ENCODE measurements around the gene ZNF638. TPM values are rescaled to one million over a fixed set of nuclear protein-coding genes. Genes with fewer than 3 reads are reported as not detected.
A peak's percentile ranks its signal among the peaks of the same experiment; 100 is the strongest.

Gene ZNF638
- total RNA-seq, 1 experiment from 2014 or later, result 80.8 TPM

DNA sequence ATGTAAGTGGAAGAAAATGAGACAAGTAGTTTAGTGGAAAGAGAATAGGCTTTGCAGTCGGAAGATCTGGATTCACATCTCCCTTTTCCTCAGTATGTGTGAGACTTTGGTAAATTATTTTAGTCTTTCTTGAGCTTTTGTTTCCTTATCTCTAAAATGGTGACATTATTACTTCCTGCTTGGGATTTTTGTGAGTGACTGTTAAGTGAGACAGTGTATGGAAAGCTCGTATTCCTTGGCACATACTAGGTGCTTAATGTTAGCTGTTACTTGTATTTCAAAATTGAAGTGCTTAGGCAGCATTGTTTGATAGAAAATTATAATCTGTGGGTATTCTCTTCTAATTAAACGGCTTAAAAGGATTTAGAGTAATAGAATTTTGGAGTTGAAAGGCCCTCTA, 2.0 kb downstream of the ZNF638 start:
- POLR2A ChIA-PET, result no interaction called here

DNA sequence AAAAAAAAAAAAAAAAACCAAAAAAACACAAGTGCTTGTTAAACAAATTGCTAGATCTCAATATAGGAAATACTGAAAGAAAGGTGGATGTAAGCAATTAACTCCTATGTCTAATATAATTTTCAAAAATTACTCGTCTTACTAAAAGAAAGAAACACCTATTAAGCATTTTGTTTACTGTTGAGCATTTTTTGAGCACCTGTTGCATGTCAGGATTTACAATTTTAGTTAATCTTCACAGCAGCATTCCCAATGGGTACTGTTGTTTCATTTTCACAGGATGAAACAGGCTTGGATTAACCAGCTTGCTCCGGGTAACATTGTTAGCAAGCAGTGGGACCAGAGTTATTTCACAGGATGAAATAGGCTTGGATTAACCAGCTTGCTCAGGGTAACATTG, 4.8 kb downstream of the ZNF638 start:
- no peaks in the 10 kb centered on the region for H3K9me3 ChIP-seq (ENCODE audit: control insufficient read depth, insufficient read depth, low read depth, low read length)
- H3K4me3 ChIP-seq (ENCODE audit: low read depth in 2 of 2, low read length in 2 of 2), result no peak overlapping the region
- in situ Hi-C loops (cut with HindIII; ENCODE audit: low pct_unique_long_range_greater_than_20kb, low sequenced_read_pairs) (no loop called here), intact Hi-C loops (cut with micrococcal nuclease; ENCODE audit: unreplicated experiment) (no loop called here)
- H3K27me3 ChIP-seq (ENCODE audit: control insufficient read depth, insufficient read depth, low read length), result no peaks in the 10 kb centered on the region
- POLR2A ChIA-PET, result no interaction called here
- no peak overlapping the region for H3K27ac ChIP-seq (ENCODE audit: low read length)
- TF ChIP-seq, protein P1, sequence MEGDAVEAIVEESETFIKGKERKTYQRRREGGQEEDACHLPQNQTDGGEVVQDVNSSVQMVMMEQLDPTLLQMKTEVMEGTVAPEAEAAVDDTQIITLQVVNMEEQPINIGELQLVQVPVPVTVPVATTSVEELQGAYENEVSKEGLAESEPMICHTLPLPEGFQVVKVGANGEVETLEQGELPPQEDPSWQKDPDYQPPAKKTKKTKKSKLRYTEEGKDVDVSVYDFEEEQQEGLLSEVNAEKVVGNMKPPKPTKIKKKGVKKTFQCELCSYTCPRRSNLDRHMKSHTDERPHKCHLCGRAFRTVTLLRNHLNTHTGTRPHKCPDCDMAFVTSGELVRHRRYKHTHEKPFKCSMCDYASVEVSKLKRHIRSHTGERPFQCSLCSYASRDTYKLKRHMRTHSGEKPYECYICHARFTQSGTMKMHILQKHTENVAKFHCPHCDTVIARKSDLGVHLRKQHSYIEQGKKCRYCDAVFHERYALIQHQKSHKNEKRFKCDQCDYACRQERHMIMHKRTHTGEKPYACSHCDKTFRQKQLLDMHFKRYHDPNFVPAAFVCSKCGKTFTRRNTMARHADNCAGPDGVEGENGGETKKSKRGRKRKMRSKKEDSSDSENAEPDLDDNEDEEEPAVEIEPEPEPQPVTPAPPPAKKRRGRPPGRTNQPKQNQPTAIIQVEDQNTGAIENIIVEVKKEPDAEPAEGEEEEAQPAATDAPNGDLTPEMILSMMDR (IDR thresholded peaks at IDR 0.05), result no peak
- TF ChIP-seq TCF7L2 (IDR thresholded peaks at IDR 0.05; ENCODE audit: low read depth, low read length) (no peak), SIN3A (IDR thresholded peaks at IDR 0.05; ENCODE audit: borderline replicate concordance, insufficient read depth, low read depth, low read length) (no peak), POLR2AphosphoS5 (IDR thresholded peaks at IDR 0.05; ENCODE audit: low read depth, low read length) (no peak)
- TF ChIP-seq, protein P2, sequence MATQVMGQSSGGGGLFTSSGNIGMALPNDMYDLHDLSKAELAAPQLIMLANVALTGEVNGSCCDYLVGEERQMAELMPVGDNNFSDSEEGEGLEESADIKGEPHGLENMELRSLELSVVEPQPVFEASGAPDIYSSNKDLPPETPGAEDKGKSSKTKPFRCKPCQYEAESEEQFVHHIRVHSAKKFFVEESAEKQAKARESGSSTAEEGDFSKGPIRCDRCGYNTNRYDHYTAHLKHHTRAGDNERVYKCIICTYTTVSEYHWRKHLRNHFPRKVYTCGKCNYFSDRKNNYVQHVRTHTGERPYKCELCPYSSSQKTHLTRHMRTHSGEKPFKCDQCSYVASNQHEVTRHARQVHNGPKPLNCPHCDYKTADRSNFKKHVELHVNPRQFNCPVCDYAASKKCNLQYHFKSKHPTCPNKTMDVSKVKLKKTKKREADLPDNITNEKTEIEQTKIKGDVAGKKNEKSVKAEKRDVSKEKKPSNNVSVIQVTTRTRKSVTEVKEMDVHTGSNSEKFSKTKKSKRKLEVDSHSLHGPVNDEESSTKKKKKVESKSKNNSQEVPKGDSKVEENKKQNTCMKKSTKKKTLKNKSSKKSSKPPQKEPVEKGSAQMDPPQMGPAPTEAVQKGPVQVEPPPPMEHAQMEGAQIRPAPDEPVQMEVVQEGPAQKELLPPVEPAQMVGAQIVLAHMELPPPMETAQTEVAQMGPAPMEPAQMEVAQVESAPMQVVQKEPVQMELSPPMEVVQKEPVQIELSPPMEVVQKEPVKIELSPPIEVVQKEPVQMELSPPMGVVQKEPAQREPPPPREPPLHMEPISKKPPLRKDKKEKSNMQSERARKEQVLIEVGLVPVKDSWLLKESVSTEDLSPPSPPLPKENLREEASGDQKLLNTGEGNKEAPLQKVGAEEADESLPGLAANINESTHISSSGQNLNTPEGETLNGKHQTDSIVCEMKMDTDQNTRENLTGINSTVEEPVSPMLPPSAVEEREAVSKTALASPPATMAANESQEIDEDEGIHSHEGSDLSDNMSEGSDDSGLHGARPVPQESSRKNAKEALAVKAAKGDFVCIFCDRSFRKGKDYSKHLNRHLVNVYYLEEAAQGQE (IDR thresholded peaks at IDR 0.05; ENCODE audit: insufficient read depth in 1 of 2, low read depth in 2 of 2, low read length in 1 of 2), result no peak
- no TSS peak for BruUV-seq (replicated peaks)
- H3K36me3 ChIP-seq (ENCODE audit: control insufficient read depth, insufficient read depth, low read length), result peaks cover 5% of the 10 kb centered on the region
- ATAC-seq (no peak), DNase-seq (ENCODE audit: low read depth, low spot score) (no peak)
- peaks cover 16% of the 10 kb centered on the region for H3K4me1 ChIP-seq (ENCODE audit: control insufficient read depth, insufficient read depth, low read length)
- CTCF ChIA-PET, result no interaction called here

More for the DNA sequence above, 2.0 kb downstream of the ZNF638 start:
- H3K4me3 ChIP-seq (ENCODE audit: low read depth in 2 of 2, low read length in 2 of 2), result peak overlapping the region; percentile 96; a peak in 3 of 4 replicates
- ATAC-seq (no peak), DNase-seq (ENCODE audit: low read depth, low spot score) (no peak)
- H3K9me3 ChIP-seq (ENCODE audit: control insufficient read depth, insufficient read depth, low read depth, low read length), result no peaks in the 10 kb centered on the region
- intact Hi-C loops (cut with micrococcal nuclease; ENCODE audit: unreplicated experiment), result no loop called here
- peak overlapping the region; percentile 36; the same call in 1 of the 2 replicates for H3K27ac ChIP-seq (ENCODE audit: low read length)
- CTCF ChIA-PET, result no interaction called here
- H3K36me3 ChIP-seq (ENCODE audit: control insufficient read depth, insufficient read depth, low read length), result peaks cover 5% of the 10 kb centered on the region
- TF ChIP-seq POLR2AphosphoS5 (IDR thresholded peaks at IDR 0.05; ENCODE audit: low read depth, low read length), result no peak
- TF ChIP-seq, protein P2 (IDR thresholded peaks at IDR 0.05; ENCODE audit: insufficient read depth in 1 of 2, low read depth in 2 of 2, low read length in 1 of 2), result no peak
- no peak for TF ChIP-seq SIN3A (IDR thresholded peaks at IDR 0.05; ENCODE audit: borderline replicate concordance, insufficient read depth, low read depth, low read length)
- TF ChIP-seq, protein P1 (IDR thresholded peaks at IDR 0.05), result no peak
- no peak for TF ChIP-seq TCF7L2 (IDR thresholded peaks at IDR 0.05; ENCODE audit: low read depth, low read length)
- H3K27me3 ChIP-seq (ENCODE audit: control insufficient read depth, insufficient read depth, low read length), result no peaks in the 10 kb centered on the region
- in situ Hi-C loops (cut with HindIII; ENCODE audit: low pct_unique_long_range_greater_than_20kb, low sequenced_read_pairs), result no loop called here
- no TSS peak for BruUV-seq (replicated peaks)
- peaks cover 10% of the 10 kb centered on the region; the same call in 1 of the 2 replicates for H3K4me1 ChIP-seq (ENCODE audit: control insufficient read depth, insufficient read depth, low read length)

Data from Panc1 (cell line).